Activated naive CD8-positive, alpha-beta T cell treated with anti-CD3 and anti-CD28 coated beads for 36 hours (primary cell): ENCODE results near the gene PDXDC1. TPM values are rescaled to one million over a fixed set of nuclear protein-coding genes. Genes with fewer than 3 reads are reported as not detected.
A peak's percentile ranks its signal among the peaks of the same experiment; 100 is the strongest.
"Not testable (repeated sequence)": the region's sequence is repeated elsewhere in the genome, so short reads cannot be mapped to it uniquely, and the experiment has no call there.

Experiments used
- DNase-seq: peaks from one replicate; pipeline ENCODE4 v3.0.0; 2021
- H3K27ac Mint-ChIP-seq: one replicate; pipeline ENCODE4 v1.8.0; 2022; ENCODE audit warnings: mild to moderate bottlenecking, moderate library complexity, mixed read lengths
- H3K27me3 Mint-ChIP-seq: one replicate; pipeline ENCODE4 v1.8.0; 2022; ENCODE audit warnings: mild to moderate bottlenecking, mixed read lengths
- H3K36me3 Mint-ChIP-seq: one replicate; pipeline ENCODE4 v1.8.0; 2021; ENCODE audit warnings: mild to moderate bottlenecking, mixed read lengths
- H3K4me1 Mint-ChIP-seq: one replicate; pipeline ENCODE4 v1.8.0; 2021; ENCODE audit warnings: mixed read lengths
- H3K4me3 Mint-ChIP-seq: one replicate; pipeline ENCODE4 v1.8.0; 2022; ENCODE audit warnings: mild to moderate bottlenecking, moderate library complexity, mixed read lengths
- H3K9me3 Mint-ChIP-seq: one replicate; pipeline ENCODE4 v1.8.0; 2022; ENCODE audit warnings: mixed read lengths
- total RNA-seq, 2 experiments: library from RNA; stranded (reverse); gene quantifications; one replicate each; pipeline ENCODE4 v1.2.3, GENCODE V29; 2021

Gene PDXDC1
- total RNA-seq, 2 experiments from 2014 or later = 53.4 to 58.7 TPM

DNA sequence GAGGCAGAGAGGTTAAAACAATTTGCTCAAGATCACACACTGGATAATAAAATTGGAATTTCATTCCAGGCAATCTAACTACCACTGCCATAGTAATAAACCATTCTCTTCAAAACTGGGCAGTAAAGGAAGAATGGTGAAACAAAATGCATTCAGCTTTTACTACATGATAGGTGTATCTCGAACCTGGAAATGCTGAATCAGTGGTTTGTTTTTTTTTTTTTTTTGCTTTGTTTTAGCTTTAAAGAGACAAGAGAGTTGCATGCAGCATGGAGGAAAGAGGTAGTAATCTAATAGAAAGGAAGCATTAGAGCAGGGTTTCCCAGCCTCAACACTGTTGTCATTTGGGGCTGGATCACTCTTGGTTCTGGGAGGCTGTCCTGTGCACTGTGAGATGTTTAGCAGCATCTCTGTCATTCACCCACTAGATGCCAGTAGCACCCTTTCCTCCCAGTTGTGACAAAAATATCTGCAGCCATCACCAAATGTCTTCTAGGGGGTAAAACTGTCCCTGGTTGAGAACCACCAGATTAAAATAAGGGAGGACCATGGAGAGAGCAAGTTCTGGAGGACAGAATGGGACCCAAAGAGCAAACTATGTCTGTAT, 115.9 kb downstream of the PDXDC1 start:
- H3K27me3 Mint-ChIP-seq, H3K27ac Mint-ChIP-seq, DNase-seq, H3K9me3 Mint-ChIP-seq, H3K4me3 Mint-ChIP-seq: not testable (repeated sequence)
- peaks cover 11% of the 10 kb centered on the region for H3K4me1 Mint-ChIP-seq
- peaks cover 15% of the 10 kb centered on the region for H3K36me3 Mint-ChIP-seq

DNA sequence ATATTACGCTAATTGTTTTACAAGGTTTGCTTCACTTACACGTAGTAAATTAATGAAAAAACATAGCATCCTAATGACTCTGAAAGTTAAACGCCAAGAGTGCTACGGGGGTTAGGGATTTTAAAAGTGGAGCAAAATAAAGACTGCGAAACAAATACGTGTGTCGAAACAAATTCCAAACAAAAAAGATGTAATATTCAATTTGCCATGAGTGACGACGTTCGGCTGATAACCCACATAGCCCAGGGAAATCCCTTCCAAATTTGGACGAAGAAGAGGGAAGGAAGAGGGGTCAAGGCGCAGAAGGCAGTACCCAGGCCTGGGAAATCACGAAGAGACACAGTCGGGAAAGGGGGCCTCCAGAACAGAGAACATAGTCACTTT, 118.7 kb downstream of the PDXDC1 start:
- H3K4me1 Mint-ChIP-seq, H3K9me3 Mint-ChIP-seq, H3K27me3 Mint-ChIP-seq, DNase-seq: not testable (repeated sequence)
- Mint-ChIP-seq H3K4me3 (peak overlapping the region; percentile 96), H3K27ac (peak overlapping the region; percentile 97), H3K36me3 (peaks cover 15% of the 10 kb centered on the region)

DNA sequence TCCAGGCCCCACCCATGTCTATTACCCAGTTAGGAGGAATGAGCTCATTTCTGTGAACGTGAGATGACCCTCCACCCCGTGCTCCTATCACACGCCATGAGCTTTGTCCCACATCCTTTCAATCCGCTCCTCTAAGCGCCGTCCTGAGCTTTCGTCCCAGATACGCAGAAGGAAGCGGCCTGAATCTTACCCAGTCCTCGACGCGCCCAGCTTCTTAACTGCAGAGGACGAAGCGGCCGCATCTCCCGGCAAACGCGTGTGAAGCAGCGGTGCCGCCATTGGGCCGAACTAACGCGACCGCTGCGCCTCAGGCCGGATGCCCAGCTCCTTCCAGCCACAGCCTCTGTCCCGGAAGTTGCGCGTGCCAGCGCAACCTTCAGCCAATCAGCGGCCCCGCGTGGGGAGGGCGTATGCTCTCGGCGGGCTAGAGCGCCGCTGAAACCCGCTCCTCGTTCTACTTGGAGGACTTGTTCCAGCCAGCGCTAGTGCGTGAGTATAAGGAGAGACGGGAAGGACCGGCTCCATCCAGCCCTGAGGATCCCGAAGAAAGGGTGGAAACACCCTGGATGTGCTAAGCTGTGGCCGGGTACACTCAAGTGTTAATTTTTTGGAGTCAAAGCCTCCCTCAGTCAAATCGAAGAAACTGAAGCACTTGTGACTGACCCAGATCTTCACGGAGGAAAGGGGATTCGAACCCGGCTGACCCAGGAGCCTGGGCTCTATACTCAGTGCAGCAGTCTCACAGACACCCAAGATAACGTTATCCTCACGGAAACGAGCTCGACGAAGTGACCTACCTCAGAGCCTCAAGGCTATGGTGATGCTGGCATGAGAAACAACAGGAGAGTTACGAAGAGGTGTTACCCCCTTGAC, 119.4 kb downstream of the PDXDC1 start, which contains the start of gene RRN3:
TSS of gene RRN3 (minus strand) at position 318 of the 873 bp plus-strand sequence. CDS start at position 279, 39 bp downstream.
- peaks cover 14% of the 10 kb centered on the region for H3K36me3 Mint-ChIP-seq
- H3K9me3 Mint-ChIP-seq, H3K27me3 Mint-ChIP-seq, H3K4me1 Mint-ChIP-seq: not testable (repeated sequence)
- peak within 1 kb of the TSS; percentile 97 for H3K27ac Mint-ChIP-seq
- peak within 1 kb of the TSS; percentile 96 for H3K4me3 Mint-ChIP-seq
- DNase-seq = peak; percentile 90

DNA sequence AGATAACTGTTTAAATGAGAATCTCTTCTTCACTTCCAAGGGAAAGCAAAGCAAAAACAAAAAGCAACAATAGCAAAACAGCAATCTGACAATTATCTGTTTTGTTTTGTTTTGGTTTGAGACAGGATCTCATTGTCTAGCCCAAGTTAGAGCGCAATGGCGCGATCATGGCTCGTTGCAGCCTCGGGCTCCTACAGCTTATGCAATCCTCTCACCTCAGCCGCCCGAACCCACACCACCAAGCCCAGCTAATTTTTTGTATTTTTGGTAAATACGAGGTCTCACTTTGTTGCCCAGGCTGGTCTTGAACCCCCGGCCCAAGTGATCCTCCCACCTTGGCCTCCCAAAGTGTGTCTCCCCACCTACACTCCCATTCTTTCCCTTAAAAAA, 121.8 kb downstream of the PDXDC1 start:
- not testable (repeated sequence) for H3K9me3 Mint-ChIP-seq, H3K27ac Mint-ChIP-seq, H3K27me3 Mint-ChIP-seq, DNase-seq, H3K4me1 Mint-ChIP-seq, H3K4me3 Mint-ChIP-seq, H3K36me3 Mint-ChIP-seq

GRCh38 chr16:15099366-15099909, 124.6 kb downstream of the PDXDC1 start:
- H3K36me3 Mint-ChIP-seq, H3K4me1 Mint-ChIP-seq, H3K27ac Mint-ChIP-seq: not testable (repeated sequence)

GRCh38 chr16:15100372-15100987, 125.7 kb downstream of the PDXDC1 start:
- H3K4me1 Mint-ChIP-seq, H3K4me3 Mint-ChIP-seq, DNase-seq, H3K36me3 Mint-ChIP-seq, H3K9me3 Mint-ChIP-seq, H3K27me3 Mint-ChIP-seq, H3K27ac Mint-ChIP-seq: not testable (repeated sequence)

More at GRCh38 chr16:15099366-15099909, 124.6 kb downstream of the PDXDC1 start:
- H3K27me3 Mint-ChIP-seq, H3K9me3 Mint-ChIP-seq, H3K4me3 Mint-ChIP-seq, DNase-seq: not testable (repeated sequence)

GRCh38 chr16:15127641-15128425, 153.0 kb downstream of the PDXDC1 start:
- H3K4me1 Mint-ChIP-seq, H3K36me3 Mint-ChIP-seq, H3K9me3 Mint-ChIP-seq, DNase-seq, H3K27me3 Mint-ChIP-seq, H3K27ac Mint-ChIP-seq, H3K4me3 Mint-ChIP-seq: not testable (repeated sequence)

- not testable (repeated sequence) for H3K4me3 Mint-ChIP-seq, H3K27me3 Mint-ChIP-seq, H3K27ac Mint-ChIP-seq, H3K4me1 Mint-ChIP-seq, H3K36me3 Mint-ChIP-seq, DNase-seq, H3K9me3 Mint-ChIP-seq
These were observed 155.6 kb downstream of the PDXDC1 start for GRCh38 chr16:15130256-15130932.

DNA sequence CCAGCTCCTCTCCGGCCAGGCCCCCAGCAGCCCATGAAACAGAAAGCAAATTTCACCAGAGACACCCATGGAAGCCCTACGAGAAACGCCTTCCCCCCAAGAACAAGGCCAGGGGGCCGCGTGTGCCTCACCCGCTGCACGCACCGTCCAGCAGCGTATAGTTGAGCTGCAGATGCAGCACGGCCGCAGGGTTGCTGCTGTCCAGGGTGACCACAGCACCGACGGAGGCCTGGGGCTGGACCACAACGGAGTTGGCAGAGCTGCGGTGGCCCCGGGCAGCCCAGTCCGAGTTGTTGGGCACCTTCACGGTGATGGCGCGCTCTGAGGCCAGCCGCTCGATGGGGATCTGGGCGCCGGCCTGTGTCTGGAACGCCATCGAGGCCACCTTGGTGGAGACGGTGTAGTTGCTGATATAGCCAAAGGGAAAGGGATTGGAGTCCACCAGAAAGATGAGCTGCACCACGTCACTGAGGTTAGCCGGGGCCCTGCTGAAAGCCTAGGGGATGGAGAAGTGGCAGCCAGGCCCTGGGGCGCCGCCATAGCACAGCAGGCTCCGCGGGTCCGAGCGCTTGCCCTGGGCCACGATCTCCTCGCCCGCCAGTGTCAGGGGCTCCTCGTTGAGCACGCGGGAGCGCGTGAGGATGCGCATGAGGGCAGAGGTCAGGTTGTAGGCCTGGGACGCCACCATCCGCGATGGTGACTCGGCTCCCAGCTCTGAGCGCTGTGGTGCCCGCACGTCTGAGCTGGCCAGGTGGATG, 156.3 kb downstream of the PDXDC1 start:
- H3K9me3 Mint-ChIP-seq, H3K27ac Mint-ChIP-seq, DNase-seq, H3K36me3 Mint-ChIP-seq, H3K4me3 Mint-ChIP-seq, H3K4me1 Mint-ChIP-seq, H3K27me3 Mint-ChIP-seq: not testable (repeated sequence)

GRCh38 chr16:15132719-15133428, 158.0 kb downstream of the PDXDC1 start:
- not testable (repeated sequence) for H3K4me3 Mint-ChIP-seq, DNase-seq, H3K36me3 Mint-ChIP-seq, H3K9me3 Mint-ChIP-seq, H3K4me1 Mint-ChIP-seq, H3K27me3 Mint-ChIP-seq, H3K27ac Mint-ChIP-seq

DNA sequence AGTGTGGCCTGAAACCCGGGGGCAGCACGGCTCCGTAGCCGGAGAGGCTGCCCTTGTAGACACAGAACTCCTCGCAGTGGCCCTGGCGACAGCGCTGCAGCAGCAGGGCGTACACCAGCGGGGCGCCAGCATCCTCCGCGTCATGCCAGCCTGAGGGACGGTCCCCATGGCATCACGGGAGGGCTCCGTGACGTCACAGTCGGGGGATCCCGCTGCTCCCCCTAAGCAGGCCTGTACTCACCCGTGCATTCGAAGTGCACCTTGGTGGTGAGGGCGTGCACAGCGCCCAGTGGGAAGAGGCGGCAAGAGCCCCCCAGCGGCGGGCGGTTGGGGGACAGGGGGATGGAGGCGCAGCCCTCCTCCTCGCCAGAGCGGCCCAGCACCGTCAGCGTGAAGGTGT, 158.7 kb downstream of the PDXDC1 start:
- not testable (repeated sequence) for H3K27me3 Mint-ChIP-seq, H3K9me3 Mint-ChIP-seq, H3K27ac Mint-ChIP-seq, H3K4me1 Mint-ChIP-seq, H3K36me3 Mint-ChIP-seq, H3K4me3 Mint-ChIP-seq, DNase-seq

DNA sequence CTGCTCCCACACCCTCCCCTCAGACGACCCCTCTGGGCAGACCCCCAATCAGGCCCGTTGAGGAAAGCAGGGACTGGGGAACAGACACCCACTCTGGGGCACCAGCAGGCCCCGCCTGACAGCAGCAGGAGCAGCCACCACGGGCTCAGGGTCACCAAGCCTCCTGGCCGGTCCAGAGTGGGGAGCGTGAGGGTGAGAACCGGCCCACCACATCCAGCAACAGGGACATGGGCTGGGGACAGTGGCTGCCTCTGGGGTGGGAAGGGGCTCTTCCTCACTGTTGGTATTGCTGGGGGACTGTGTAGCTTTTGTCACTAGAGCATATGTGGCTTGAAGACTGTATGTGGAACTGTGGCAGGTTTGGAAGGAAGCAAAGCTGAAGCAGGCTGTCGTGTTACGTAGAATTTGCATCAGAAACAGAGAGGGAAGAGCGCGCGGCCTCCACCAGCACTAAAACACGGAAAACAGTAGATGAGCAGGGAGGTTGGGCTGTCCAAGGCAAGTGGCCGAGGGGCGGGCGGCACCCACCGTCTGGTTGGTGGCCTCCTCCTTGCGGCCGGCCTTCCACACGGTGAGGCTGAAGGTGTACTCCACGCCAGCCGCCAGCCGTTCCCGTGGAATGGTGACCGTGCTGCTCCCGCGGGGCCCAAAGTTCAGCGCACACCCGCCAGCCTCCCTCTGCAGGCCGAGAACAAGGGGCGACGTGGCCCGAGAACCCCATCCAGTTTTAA, 160.1 kb downstream of the PDXDC1 start:
- not testable (repeated sequence) for DNase-seq, H3K36me3 Mint-ChIP-seq, H3K27ac Mint-ChIP-seq, H3K4me1 Mint-ChIP-seq, H3K9me3 Mint-ChIP-seq, H3K4me3 Mint-ChIP-seq, H3K27me3 Mint-ChIP-seq
